IMR-90 (cell line): ENCODE results near the gene TEX38. TPM values are rescaled to one million over a fixed set of nuclear protein-coding genes. Genes with fewer than 3 reads are reported as not detected.

Experiments
- ATAC-seq: fragments of 200-7000 bp; cut with Tn5 transposase; 2 replicates; pipeline ENCODE4 v1.9.1; 2020; ENCODE audit warnings: low read depth, mild to moderate bottlenecking, moderate library complexity
- BruUV-seq: library from RNA; stranded (reverse); fragments of 400-500 nt; replicated peaks from 2 replicates; lab custom pipeline; 2021; lab: Mats Ljungman, UMichigan
- CTCF ChIA-PET: fragments of 300-600 bp; formaldehyde crosslinking; extraction: SDS; loops from one replicate; lab custom pipeline; 2021; ENCODE audit warnings: antibody characterized with exemption; lab: Yijun Ruan, JAX
- POLR2A ChIA-PET: fragments of 300-600 bp; sonication (Branson Sonifier 250); formaldehyde crosslinking; loops from one replicate; lab custom pipeline; 2022; ENCODE audit warnings: antibody characterized with exemption; ENCODE audit not compliant: unreplicated experiment; lab: Charles Lee
- DNase-seq: peaks from one replicate; pipeline ENCODE4 v3.0.0; 2013
- H2AFZ ChIP-seq: replicated peaks from 2 replicates; pipeline ENCODE3; 2013; ENCODE audit warnings: low read length, mild to moderate bottlenecking; ENCODE audit not compliant: poor library complexity
- H2AK5ac ChIP-seq: 2 replicates; pipeline ENCODE4 v1.6.1; 2013; ENCODE audit warnings: low read depth, low read length, inconsistent platforms
- H2AK9ac ChIP-seq: replicated peaks from 2 replicates; pipeline ENCODE3; 2013; ENCODE audit warnings: mild to moderate bottlenecking, low read depth, low read length, moderate library complexity; ENCODE audit not compliant: poor library complexity
- H2BK120ac ChIP-seq: 2 replicates; pipeline ENCODE4 v1.6.1; 2013; ENCODE audit warnings: low read depth, low read length, inconsistent platforms
- H2BK15ac ChIP-seq: 3 replicates; pipeline ENCODE4 v1.6.1; 2013; ENCODE audit warnings: low read depth, low read length, inconsistent platforms
- H2BK20ac ChIP-seq: 2 replicates; pipeline ENCODE4 v1.6.1; 2013; ENCODE audit warnings: low read depth, mild to moderate bottlenecking, inconsistent platforms, low read length, moderate library complexity
- H2BK5ac ChIP-seq: 2 replicates; pipeline ENCODE4 v1.6.1; 2013; ENCODE audit warnings: mild to moderate bottlenecking, low read depth, low read length, inconsistent platforms; ENCODE audit not compliant: poor library complexity, severe bottlenecking
- H3K14ac ChIP-seq: replicated peaks from 2 replicates; pipeline ENCODE4 v1.6.1; 2013; ENCODE audit warnings: low read depth, low read length, inconsistent platforms
- H3K18ac ChIP-seq: 2 replicates; pipeline ENCODE4 v1.6.1; 2013; ENCODE audit warnings: low read depth, low read length, control low read depth
- H3K23ac ChIP-seq: 2 replicates; pipeline ENCODE4 v1.6.1; 2013; ENCODE audit warnings: low read depth, low read length, inconsistent platforms
- H3K27ac ChIP-seq: 2 replicates; pipeline ENCODE4 v1.5.1; 2013; ENCODE audit warnings: mild to moderate bottlenecking, control low read depth, low read length; ENCODE audit not compliant: insufficient read depth
- H3K27me3 ChIP-seq: 2 replicates; pipeline ENCODE4 v1.6.1; 2013; ENCODE audit warnings: low read length; ENCODE audit not compliant: control insufficient read depth, insufficient read depth
- H3K36me3 ChIP-seq: 2 replicates; pipeline ENCODE4 v1.6.1; 2013; ENCODE audit warnings: low read length, mixed read lengths; ENCODE audit not compliant: control insufficient read depth, insufficient read depth
- H3K4ac ChIP-seq: 2 replicates; pipeline ENCODE4 v1.6.1; 2013; ENCODE audit warnings: low read depth, low read length, inconsistent platforms
- H3K4me1 ChIP-seq: 2 replicates; pipeline ENCODE4 v1.6.1; 2013; ENCODE audit warnings: low read length, mixed read lengths; ENCODE audit not compliant: control insufficient read depth, insufficient read depth
- H3K4me2 ChIP-seq: 2 replicates; pipeline ENCODE4 v1.6.1; 2013; ENCODE audit warnings: low read depth, mild to moderate bottlenecking, control low read depth, low read length, moderate library complexity
- H3K4me3 ChIP-seq: 2 replicates; pipeline ENCODE4 v1.5.1; 2013; ENCODE audit warnings: low read depth, mild to moderate bottlenecking, control low read depth, low read length, moderate library complexity; ENCODE audit not compliant: insufficient read depth
- H3K56ac ChIP-seq: 2 replicates; pipeline ENCODE4 v1.6.1; 2013; ENCODE audit warnings: low read length, inconsistent platforms; ENCODE audit not compliant: insufficient read depth; ENCODE audit errors: extremely low read depth
- H3K79me1 ChIP-seq, 2 experiments: 2 replicates each; pipeline ENCODE4 v1.6.1; 2013; ENCODE audit warnings: low read length in 2 of 2, inconsistent platforms in 1 of 2, low read depth in 1 of 2
- H3K9ac ChIP-seq: 2 replicates; pipeline ENCODE4 v1.6.1; 2013; ENCODE audit warnings: low read depth, low read length, control low read depth
- H3K9me1 ChIP-seq: 2 replicates; pipeline ENCODE4 v1.6.1; 2013; ENCODE audit warnings: low read length, inconsistent platforms; ENCODE audit not compliant: insufficient read depth
- H3K9me3 ChIP-seq: 2 replicates; pipeline ENCODE4 v1.6.1; 2013; ENCODE audit warnings: low read length; ENCODE audit not compliant: control insufficient read depth, insufficient read depth
- H4K20me1 ChIP-seq: 2 replicates; pipeline ENCODE4 v1.6.1; 2013; ENCODE audit warnings: low read length, inconsistent platforms; ENCODE audit not compliant: insufficient read depth
- H4K5ac ChIP-seq: 2 replicates; pipeline ENCODE4 v1.6.1; 2013; ENCODE audit warnings: mild to moderate bottlenecking, low read depth, low read length, control low read depth
- H4K8ac ChIP-seq, 2 experiments: 2 replicates each; pipeline ENCODE4 v1.6.1; 2013; ENCODE audit warnings: low read depth in 2 of 2, low read length in 2 of 2, control low read depth in 1 of 2, inconsistent platforms in 1 of 2
- H4K91ac ChIP-seq: 2 replicates; pipeline ENCODE4 v1.6.1; 2013; ENCODE audit warnings: low read depth, low read length, inconsistent platforms; ENCODE audit not compliant: insufficient read depth
- CEBPB ChIP-seq: IDR thresholded peaks from 2 replicates; pipeline ENCODE4 v1.6.1; 2012; ENCODE audit warnings: low read depth, low read length, improper control_type of control experiment
- FOS ChIP-seq: fragments of 150-350 bp; IDR thresholded peaks from 2 replicates; pipeline ENCODE4 v1.6.1; 2016; ENCODE audit warnings: low read depth, low read length
- RAD21 ChIP-seq: IDR thresholded peaks from 2 replicates; pipeline ENCODE4 v1.6.1; 2012; ENCODE audit warnings: low read length, improper control_type of control experiment
- RFX5 ChIP-seq: IDR thresholded peaks from 2 replicates; pipeline ENCODE4 v1.8.0; 2012; ENCODE audit warnings: low read depth, mild to moderate bottlenecking, low read length, moderate library complexity
- WGBS, 2 experiments: methylation state at CpG; one replicate each; pipeline versions ENCODE4 v1.1.5 to v1.1.7; 2013; ENCODE audit warnings: missing lambda C conversion rate in 2 of 2; ENCODE audit not compliant: insufficient read length in 1 of 2; ENCODE audit errors: extremely low coverage in 2 of 2; 5-methylcytosine and 5-hydroxymethylcytosine counted together
- dilution Hi-C: fragments of 300-500 bp; cut with HindIII; formaldehyde crosslinking; loops from one replicate; pipeline ENCODE4 v1.14.3; 2018; ENCODE audit warnings: low sequenced_read_pairs; ENCODE audit not compliant: unreplicated experiment
- in situ Hi-C: fragments of 300-500 bp; cut with MboI; formaldehyde crosslinking; loops from 3 replicates; pipeline ENCODE4 v1.14.3; 2019; ENCODE audit warnings: low sequenced_read_pairs, inconsistent platforms, mixed read lengths
- intact Hi-C: fragments of 100-400 bp; cut with micrococcal nuclease; formaldehyde crosslinking; loops from 2 replicates; pipeline ENCODE4 v1.10.0; 2022
- polyA plus RNA-seq, 3 experiments: library from polyadenylated mRNA; depleted of rRNA; stranded (reverse); fragments of >200 nt; gene quantifications; 2 replicates each; pipeline ENCODE4 v1.2.3, GENCODE V29; 2012; ENCODE audit warnings: low replicate concordance in 1 of 3
- total RNA-seq: library from RNA; depleted of rRNA; stranded (reverse); fragments of >200 nt; gene quantifications from 2 replicates; pipeline ENCODE4 v1.2.3, GENCODE V29; 2012
- TF ChIP-seq, protein P1 (sequence below): fragments of 150-350 bp; IDR thresholded peaks from 2 replicates; pipeline ENCODE4 v1.6.1; 2016; ENCODE audit warnings: low read depth, mild to moderate bottlenecking, low read length, moderate library complexity, borderline replicate concordance

The TEX38 gene
- total and polyA plus RNA-seq, 2 of the 4 experiments (the other 2 are of a cell fraction) = not detected

DNA sequence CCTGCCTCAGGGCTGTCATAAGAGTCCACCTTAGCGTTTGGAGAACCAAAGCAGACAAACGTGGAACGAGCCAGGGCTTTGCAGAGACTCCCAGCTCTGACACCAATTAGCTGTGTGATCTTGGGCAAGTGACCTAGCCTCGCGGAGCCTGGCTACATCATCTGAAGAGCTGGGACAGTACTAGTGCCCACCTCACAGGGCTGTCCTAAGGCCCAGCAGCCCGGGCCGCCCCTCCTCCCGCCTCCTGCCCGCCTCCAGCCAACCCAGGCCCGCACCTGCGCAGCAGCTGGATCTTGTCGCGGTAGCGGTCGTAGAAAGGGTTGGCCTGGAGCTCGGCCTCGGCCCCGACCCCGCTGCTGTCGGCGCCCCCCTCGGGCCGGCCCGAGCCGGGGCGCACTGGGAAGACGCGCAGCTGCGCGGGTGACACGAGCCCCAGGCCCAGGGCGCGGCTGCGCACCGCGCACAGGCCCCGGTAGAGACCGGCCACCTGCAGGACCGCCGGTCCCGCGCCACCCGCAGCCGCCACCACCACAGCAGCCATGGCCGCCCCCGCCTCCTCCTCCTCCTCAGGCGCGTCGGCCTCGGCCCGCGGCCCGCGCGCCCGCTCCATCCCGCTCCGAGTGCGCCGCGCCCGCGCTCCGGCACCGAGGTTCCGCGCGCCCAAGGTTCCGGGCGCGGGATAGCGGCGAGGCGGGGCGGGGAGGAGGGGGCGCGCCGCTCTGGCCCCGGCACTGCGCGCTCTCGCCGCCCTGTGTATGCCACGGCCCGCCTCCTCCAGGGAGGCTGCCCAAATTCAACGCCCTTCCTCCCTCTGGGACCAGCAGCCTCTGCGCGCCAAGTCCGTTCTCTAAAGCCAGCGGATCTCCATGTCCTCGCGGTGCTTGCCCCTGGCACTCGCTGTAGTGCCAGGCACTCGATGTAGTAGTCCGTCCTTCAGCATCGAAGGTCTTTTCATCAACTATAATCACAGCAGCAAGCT lies 3.6 kb upstream of the TEX38 start, which contains the start of gene ATPAF1 (continued):
- TF ChIP-seq, protein P1, sequence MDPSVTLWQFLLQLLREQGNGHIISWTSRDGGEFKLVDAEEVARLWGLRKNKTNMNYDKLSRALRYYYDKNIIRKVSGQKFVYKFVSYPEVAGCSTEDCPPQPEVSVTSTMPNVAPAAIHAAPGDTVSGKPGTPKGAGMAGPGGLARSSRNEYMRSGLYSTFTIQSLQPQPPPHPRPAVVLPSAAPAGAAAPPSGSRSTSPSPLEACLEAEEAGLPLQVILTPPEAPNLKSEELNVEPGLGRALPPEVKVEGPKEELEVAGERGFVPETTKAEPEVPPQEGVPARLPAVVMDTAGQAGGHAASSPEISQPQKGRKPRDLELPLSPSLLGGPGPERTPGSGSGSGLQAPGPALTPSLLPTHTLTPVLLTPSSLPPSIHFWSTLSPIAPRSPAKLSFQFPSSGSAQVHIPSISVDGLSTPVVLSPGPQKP = no peak
- TF ChIP-seq CEBPB = no peak
- no peak for TF ChIP-seq RAD21

DNA sequence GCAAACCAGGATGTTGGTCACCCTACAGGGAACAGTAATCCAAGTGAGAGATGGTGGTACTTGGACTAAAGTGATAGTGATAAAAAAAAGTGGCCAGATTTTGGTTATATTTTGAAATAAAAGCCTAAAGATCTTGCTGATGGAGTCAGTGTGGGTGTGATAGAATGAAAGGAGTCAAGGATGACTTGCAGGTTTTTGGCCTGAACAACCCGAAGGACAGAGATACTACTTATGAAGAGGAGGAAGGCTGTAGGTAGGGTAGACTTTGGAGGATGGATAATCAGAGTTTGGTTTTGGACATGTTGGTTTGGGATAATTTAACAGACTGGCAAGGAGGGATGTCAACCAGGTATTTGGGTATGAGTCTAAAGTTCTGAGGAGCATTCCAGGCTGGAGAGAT lies 1.5 kb upstream of the TEX38 start:
- H3K4me2 ChIP-seq = no peak overlapping the region
- H3K9ac ChIP-seq = no peak overlapping the region
- no peak overlapping the region for H2AFZ ChIP-seq
- dilution Hi-C loops = no loop called here
- H3K18ac ChIP-seq = no peak overlapping the region
- no peaks in the 10 kb centered on the region for H3K27me3 ChIP-seq
- no peak overlapping the region for H3K23ac ChIP-seq
- ChIA-PET CTCF (no interaction called here), POLR2A (no interaction called here)
- no peak overlapping the region for H2AK5ac ChIP-seq
- H3K79me1 ChIP-seq = peaks cover 14 to 21% of the 10 kb centered on the region in 2 experiments
- H4K8ac ChIP-seq = no peak overlapping the region
- DNase-seq (no peak), ATAC-seq (no peak)
- H3K36me3 ChIP-seq = 0 out of 2 replicates have a peak, but pooled peaks cover under 1% of the 10 kb centered on the region
- no peak overlapping the region for H3K56ac ChIP-seq
- H2BK120ac ChIP-seq = no peak overlapping the region
- WGBS, 2 experiments = 100% methylated on average over 1 of the region's 1 CpG; no CpG with 5 or more reads in 1 of the 2 experiments
- no peak overlapping the region for H2BK15ac ChIP-seq
- H3K27ac ChIP-seq = no peak overlapping the region
- H3K4me3 ChIP-seq = no peak overlapping the region
- no peak overlapping the region for H3K4ac ChIP-seq
- no peaks in the 10 kb centered on the region for H4K20me1 ChIP-seq
- no peak overlapping the region for H4K5ac ChIP-seq
- H4K91ac ChIP-seq = no peak overlapping the region
- intact Hi-C loops = no loop called here
- H3K4me1 ChIP-seq = peaks cover 9% of the 10 kb centered on the region
- no peak overlapping the region for H3K14ac ChIP-seq
- no peak overlapping the region for H2AK9ac ChIP-seq
- in situ Hi-C loops = no loop called here
- no peaks in the 10 kb centered on the region for H3K9me3 ChIP-seq
- BruUV-seq = no TSS peak
- H2BK20ac ChIP-seq = no peak overlapping the region
- TF ChIP-seq FOS (no peak), RFX5 (no peak)
- no peak overlapping the region for H2BK5ac ChIP-seq
- peaks cover 24% of the 10 kb centered on the region for H3K9me1 ChIP-seq
